Neural cell (in vitro differentiated cells): ENCODE results near the gene KHK. TPM values are rescaled to one million over a fixed set of nuclear protein-coding genes. Genes with fewer than 3 reads are reported as not detected.

Experiments
- H2AFZ ChIP-seq: fragments of 200-600, 300-800 bp; sonication (generic), shearing (Covaris generic); 2 replicates; pipeline ENCODE4 v1.6.0; 2014; ENCODE audit warnings: low read depth, mild to moderate bottlenecking, antibody characterized with exemption, low read length, moderate library complexity
- H3F3A ChIP-seq: fragments of 200-600 bp; shearing (Covaris generic); 2 replicates; pipeline ENCODE4 v1.6.1; 2016; ENCODE audit warnings: mild to moderate bottlenecking, moderate library complexity, mixed read lengths, antibody characterized with exemption, low read length; ENCODE audit not compliant: insufficient read depth, poor library complexity, severe bottlenecking
- H3K27ac ChIP-seq: fragments of 200-600, 300-800 bp; sonication (generic), shearing (Covaris generic); 2 replicates; pipeline ENCODE4 v1.5.1; 2014; ENCODE audit warnings: mild to moderate bottlenecking, low read length, moderate library complexity
- H3K27me3 ChIP-seq: fragments of 300-800, 200-600 bp; sonication (generic), shearing (Covaris generic); 2 replicates; pipeline ENCODE4 v1.6.0; 2014; ENCODE audit warnings: mild to moderate bottlenecking, low read depth, low read length, moderate library complexity; ENCODE audit not compliant: insufficient read depth
- H3K36me3 ChIP-seq: fragments of 300-800, 200-600 bp; sonication (generic), shearing (Covaris generic); 2 replicates; pipeline ENCODE4 v1.5.1; 2014; ENCODE audit warnings: mild to moderate bottlenecking, antibody characterized with exemption, low read length, moderate library complexity; ENCODE audit not compliant: insufficient read depth
- H3K4me2 ChIP-seq: fragments of 300-800, 200-600 bp; sonication (generic), shearing (Covaris generic); 2 replicates; pipeline ENCODE4 v1.6.0; 2014; ENCODE audit warnings: mild to moderate bottlenecking, low read length
- H3K4me3 ChIP-seq: fragments of 300-800, 200-600 bp; sonication (generic), shearing (Covaris generic); 2 replicates; pipeline ENCODE4 v1.5.1; 2014; ENCODE audit warnings: mild to moderate bottlenecking, low read length, moderate library complexity
- H3K79me2 ChIP-seq: fragments of 200-600 bp; shearing (Covaris generic); replicated peaks from 2 replicates; pipeline ENCODE4 v1.6.0; 2014; ENCODE audit warnings: mild to moderate bottlenecking, low read length, moderate library complexity; ENCODE audit not compliant: insufficient read depth
- H3K9ac ChIP-seq: fragments of 300-800, 200-600 bp; sonication (generic), shearing (Covaris generic); 2 replicates; pipeline ENCODE4 v1.6.1; 2016; ENCODE audit warnings: mild to moderate bottlenecking, low read length, mixed read lengths
- H3K9me2 ChIP-seq: fragments of 200-600 bp; shearing (Covaris generic); 2 replicates; pipeline ENCODE4 v1.6.1; 2016; ENCODE audit warnings: mild to moderate bottlenecking, low read length, mixed read lengths; ENCODE audit not compliant: insufficient read depth
- H3K9me3 ChIP-seq: fragments of 200-600, 300-800 bp; sonication (generic), shearing (Covaris generic); 2 replicates; pipeline ENCODE4 v1.6.1; 2016; ENCODE audit warnings: mild to moderate bottlenecking, mixed run types, low read length, moderate library complexity, mixed read lengths
- H4K20me1 ChIP-seq: fragments of 200-600 bp; shearing (Covaris generic); 2 replicates; pipeline ENCODE4 v1.6.1; 2016; ENCODE audit warnings: mild to moderate bottlenecking, mixed run types; ENCODE audit not compliant: insufficient read depth
- CTCF ChIP-seq: fragments of 450-650 bp; IDR thresholded peaks from 2 replicates; pipeline ENCODE4 v1.5.1; 2014; ENCODE audit warnings: antibody characterized with exemption, mild to moderate bottlenecking, moderate library complexity; ENCODE audit not compliant: poor library complexity, severe bottlenecking
- EP300 ChIP-seq: fragments of 450-650 bp; conservative IDR thresholded peaks from 2 replicates; pipeline ENCODE4 v1.6.1; 2014; ENCODE audit warnings: antibody characterized with exemption, mild to moderate bottlenecking, moderate library complexity; ENCODE audit not compliant: poor library complexity, severe bottlenecking
- EZH2 ChIP-seq: fragments of 200-600, 300-800 bp; shearing (Covaris generic), sonication (generic); IDR thresholded peaks from 2 replicates; pipeline ENCODE4 v1.6.1; 2014; ENCODE audit warnings: antibody characterized with exemption, low read length, borderline replicate concordance, mild to moderate bottlenecking; ENCODE audit not compliant: insufficient read depth, poor library complexity, severe bottlenecking
- MXI1 ChIP-seq: fragments of 450-650 bp; conservative IDR thresholded peaks from 2 replicates; pipeline ENCODE4 v1.6.1; 2014; ENCODE audit warnings: antibody characterized with exemption, mild to moderate bottlenecking; ENCODE audit not compliant: poor library complexity, severe bottlenecking
- POLR2AphosphoS5 ChIP-seq: IDR thresholded peaks from 2 replicates; pipeline ENCODE4 v1.6.1; 2012
- RAD21 ChIP-seq: fragments of 450-650 bp; conservative IDR thresholded peaks from 2 replicates; pipeline ENCODE4 v1.6.1; 2014; ENCODE audit warnings: antibody characterized with exemption, mild to moderate bottlenecking, moderate library complexity
- REST ChIP-seq: IDR thresholded peaks from 2 replicates; pipeline ENCODE4 v1.6.1; 2012; ENCODE audit warnings: borderline replicate concordance
- SMC3 ChIP-seq: fragments of 450-650 bp; conservative IDR thresholded peaks from 2 replicates; pipeline ENCODE4 v1.6.1; 2014; ENCODE audit warnings: antibody characterized with exemption, mild to moderate bottlenecking, moderate library complexity; ENCODE audit not compliant: poor library complexity
- TAF1 ChIP-seq: IDR thresholded peaks from 2 replicates; pipeline ENCODE4 v1.6.1; 2012; ENCODE audit warnings: low read depth
- polyA plus RNA-seq: library from polyadenylated mRNA; depleted of rRNA; stranded (reverse); fragments of >200 nt; gene quantifications from 2 replicates; pipeline ENCODE4 v1.2.3, GENCODE V29; 2014

The KHK gene
- polyA plus RNA-seq, 1 donor from 2014 or later: 4.1 TPM

- Histone ChIP-seq H3K36me3 (no peaks in the 10 kb centered on the region), H3K9me3 (no peaks in the 10 kb centered on the region), H4K20me1 (no peaks in the 10 kb centered on the region), H3K27ac (no peak overlapping the region), H3K27me3 (no peaks in the 10 kb centered on the region), H3K79me2 (no peaks in the 10 kb centered on the region), H3K4me2 (no peak overlapping the region), H3K9me2 (no peaks in the 10 kb centered on the region), H3F3A (no peaks in the 10 kb centered on the region), H2AFZ (no peak overlapping the region), H3K9ac (no peak overlapping the region), H3K4me3 (no peak overlapping the region)
- TF ChIP-seq POLR2AphosphoS5 (no peak), RAD21 (no peak), EP300 (no peak), SMC3 (no peak), MXI1 (no peak), REST (no peak), TAF1 (no peak), CTCF (no peak), EZH2 (no peak)
Measured at GRCh38 chr2:27105981-27106380, 19.4 kb downstream of the KHK start.

- Histone ChIP-seq H3K36me3 (no peaks in the 10 kb centered on the region), H3K9me2 (no peaks in the 10 kb centered on the region), H4K20me1 (no peaks in the 10 kb centered on the region), H3F3A (no peaks in the 10 kb centered on the region), H3K9ac (no peak overlapping the region), H3K4me3 (no peak overlapping the region), H3K27ac (no peak overlapping the region), H3K9me3 (no peaks in the 10 kb centered on the region), H3K27me3 (no peaks in the 10 kb centered on the region), H3K79me2 (no peaks in the 10 kb centered on the region), H2AFZ (no peak overlapping the region), H3K4me2 (no peak overlapping the region)
- TF ChIP-seq CTCF (no peak), EP300 (no peak), SMC3 (no peak)
Measured at GRCh38 chr2:27108221-27108620, 21.6 kb downstream of the KHK start.
